Natural killer cell treated with Interleukin-12 subunit alpha and Interleukin-12 subunit beta and Interleukin-15 and Interleukin-18, amount 100 ng/mL, for 72 hours (primary cell): Measurements from ENCODE around the gene FOXN4. TPM values are rescaled to one million over a fixed set of nuclear protein-coding genes. Genes with fewer than 3 reads are reported as not detected.

Experiments used
- total RNA-seq, 2 donors: library from RNA; stranded (reverse); gene quantifications; one replicate each; pipeline ENCODE4 v1.2.3, GENCODE V29; 2022

Gene FOXN4
- total RNA-seq, 2 donors from 2014 or later: not detected

Other genes with a start within 250 kb of the FOXN4 start
- 10 to 100 TPM; 13.7 to 28.6 TPM for gene ALKBH2, start 215.8 kb downstream of the FOXN4 start, total RNA-seq
- gene UNG, start 211.7 kb downstream of the FOXN4 start, total RNA-seq: 10 to 100 TPM; 36.1 to 79.3 TPM
- gene ACACB, start 192.7 kb downstream of the FOXN4 start, total RNA-seq: 10 to 100 TPM in 1 of 2 donors, 1 to 10 TPM in 1; 3.4 to 11.1 TPM
- gene MYO1H, start 38.6 kb upstream of the FOXN4 start, total RNA-seq: not detected
- gene KCTD10, start 168.0 kb upstream of the FOXN4 start, total RNA-seq: 10 to 100 TPM; 49.9 to 92.0 TPM
- 10 to 100 TPM; 38.9 to 39.2 TPM for gene UBE3B, start 168.3 kb upstream of the FOXN4 start, total RNA-seq